ENCODE measurements around the gene MEP1B. TPM values are rescaled to one million over a fixed set of nuclear protein-coding genes. Genes with fewer than 3 reads are reported as not detected.

MEP1B gene
- total RNA-seq = 10 to 100 TPM in 2 of 4 donors, 1 to 10 TPM in 2; 2.0 to 32.4 (median 19.9) TPM

DNA sequence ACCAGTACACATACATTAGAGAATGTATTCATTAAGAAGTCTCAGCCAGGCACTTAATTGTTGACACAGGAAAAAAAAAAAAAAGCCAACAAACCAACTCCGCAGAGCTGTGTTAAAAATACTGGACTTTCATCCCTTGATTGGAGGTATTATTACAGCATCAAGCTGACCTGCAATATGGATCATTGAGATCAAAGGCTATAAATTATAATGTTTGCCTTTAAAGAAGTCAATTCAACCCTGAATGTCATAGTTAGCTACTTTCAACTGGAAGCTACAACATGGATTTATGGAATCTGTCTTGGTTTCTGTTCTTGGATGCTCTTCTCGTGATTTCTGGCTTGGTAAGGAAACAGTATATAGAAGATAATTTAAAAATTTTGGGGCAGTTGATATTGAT is at the start of gene MEP1B:
Gene MEP1B (plus strand): TSS at position 250 of the 400 bp plus-strand sequence. CDS start 32 bp downstream, at position 282.
- no peaks in the 10 kb centered on the region for H3K27me3 ChIP-seq
- no peak within 1 kb of the TSS for H3K4me3 ChIP-seq
- DNase-seq = no peak
- peak within 1 kb of the TSS in 1 of 4 donors; percentile 25 for H3K27ac ChIP-seq
- no peaks in the 10 kb centered on the region for H3K36me3 ChIP-seq
- WGBS, 2 donors (ENCODE audit: low coverage in 1 of 2) = 35 to 43% methylated on average over 2 of the region's 2 CpGs
- peaks cover 0 to 6% (median 0%) of the 10 kb centered on the region in 4 donors for H3K4me1 ChIP-seq
- in situ Hi-C loops (cut with MboI; ENCODE audit: low pct_ligation_motif_present in 1 of 4, low pct_unique_long_range_greater_than_20kb in 1 of 4, low sequenced_read_pairs in 3 of 4) = loop anchor here in 1 of 4 donors (10.0 kb wide), 1 partner anchor 55 kb away; no protein-coding TSS in a partner anchor
- TF ChIP-seq EP300 (IDR thresholded peaks at IDR 0.05; ENCODE audit: low read depth) (no peak), POLR2AphosphoS5 (IDR thresholded peaks at IDR 0.05) (no peak), POLR2A (IDR thresholded peaks at IDR 0.05) (no peak)
- TF ChIP-seq, protein P1, sequence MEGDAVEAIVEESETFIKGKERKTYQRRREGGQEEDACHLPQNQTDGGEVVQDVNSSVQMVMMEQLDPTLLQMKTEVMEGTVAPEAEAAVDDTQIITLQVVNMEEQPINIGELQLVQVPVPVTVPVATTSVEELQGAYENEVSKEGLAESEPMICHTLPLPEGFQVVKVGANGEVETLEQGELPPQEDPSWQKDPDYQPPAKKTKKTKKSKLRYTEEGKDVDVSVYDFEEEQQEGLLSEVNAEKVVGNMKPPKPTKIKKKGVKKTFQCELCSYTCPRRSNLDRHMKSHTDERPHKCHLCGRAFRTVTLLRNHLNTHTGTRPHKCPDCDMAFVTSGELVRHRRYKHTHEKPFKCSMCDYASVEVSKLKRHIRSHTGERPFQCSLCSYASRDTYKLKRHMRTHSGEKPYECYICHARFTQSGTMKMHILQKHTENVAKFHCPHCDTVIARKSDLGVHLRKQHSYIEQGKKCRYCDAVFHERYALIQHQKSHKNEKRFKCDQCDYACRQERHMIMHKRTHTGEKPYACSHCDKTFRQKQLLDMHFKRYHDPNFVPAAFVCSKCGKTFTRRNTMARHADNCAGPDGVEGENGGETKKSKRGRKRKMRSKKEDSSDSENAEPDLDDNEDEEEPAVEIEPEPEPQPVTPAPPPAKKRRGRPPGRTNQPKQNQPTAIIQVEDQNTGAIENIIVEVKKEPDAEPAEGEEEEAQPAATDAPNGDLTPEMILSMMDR (IDR thresholded peaks at IDR 0.05) = no peak
- intact Hi-C loops (cut with DNase I; ENCODE audit: low total_unique reads) = no loop called here
- H3K9me3 ChIP-seq = no peaks in the 10 kb centered on the region

DNA sequence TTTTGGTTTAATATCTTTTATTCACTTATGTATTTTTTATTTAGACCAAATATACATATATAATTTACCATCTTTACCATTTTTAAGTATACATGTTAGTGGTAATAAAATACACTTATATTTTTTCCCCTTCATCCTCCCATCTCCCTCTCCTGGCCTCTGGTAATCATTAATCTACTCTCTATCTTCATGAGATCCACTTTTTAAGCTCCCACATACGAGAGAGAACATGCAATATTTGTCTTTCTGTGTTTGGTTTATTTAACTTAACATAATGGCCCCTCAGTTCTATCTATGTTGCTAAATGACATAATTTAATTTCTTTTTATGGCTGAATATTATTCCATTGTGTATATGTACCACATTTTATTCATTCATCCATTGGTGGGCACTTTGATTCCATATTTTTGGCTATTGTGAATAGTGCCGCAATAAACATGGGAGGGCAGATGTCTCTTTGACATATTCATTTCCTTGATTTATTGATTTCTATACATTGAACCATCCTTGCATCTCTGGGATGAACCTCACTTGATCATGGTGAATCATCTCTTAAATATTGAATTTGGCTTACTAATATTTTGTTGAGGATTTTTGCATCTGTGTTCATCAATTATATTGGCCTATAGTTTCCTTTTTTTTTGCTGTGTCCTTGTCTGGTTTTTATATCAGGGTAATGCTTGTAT is 41.5 kb upstream of the MEP1B start:
- Histone ChIP-seq H3K27me3 (no peaks in the 10 kb centered on the region), H3K4me3 (no peak overlapping the region), H3K4me1 (no peaks in the 10 kb centered on the region), H3K36me3 (no peaks in the 10 kb centered on the region), H3K27ac (no peak overlapping the region), H3K9me3 (no peaks in the 10 kb centered on the region)
- intact Hi-C loops (cut with DNase I; ENCODE audit: low total_unique reads) (no loop called here), in situ Hi-C loops (cut with MboI; ENCODE audit: low pct_ligation_motif_present in 1 of 4, low pct_unique_long_range_greater_than_20kb in 1 of 4, low sequenced_read_pairs in 3 of 4) (loop anchor here in 1 of 4 donors (25.0 kb wide), 1 partner anchor 436 kb away; no protein-coding TSS in a partner anchor)
- TF ChIP-seq, protein P1 (IDR thresholded peaks at IDR 0.05) = no peak
- TF ChIP-seq POLR2A (IDR thresholded peaks at IDR 0.05) (no peak), POLR2AphosphoS5 (IDR thresholded peaks at IDR 0.05) (no peak), EP300 (IDR thresholded peaks at IDR 0.05; ENCODE audit: low read depth) (no peak)
- 47 to 51% methylated on average over 2 of the region's 2 CpGs for WGBS, 2 donors (ENCODE audit: low coverage in 1 of 2)
- DNase-seq = no peak

DNA sequence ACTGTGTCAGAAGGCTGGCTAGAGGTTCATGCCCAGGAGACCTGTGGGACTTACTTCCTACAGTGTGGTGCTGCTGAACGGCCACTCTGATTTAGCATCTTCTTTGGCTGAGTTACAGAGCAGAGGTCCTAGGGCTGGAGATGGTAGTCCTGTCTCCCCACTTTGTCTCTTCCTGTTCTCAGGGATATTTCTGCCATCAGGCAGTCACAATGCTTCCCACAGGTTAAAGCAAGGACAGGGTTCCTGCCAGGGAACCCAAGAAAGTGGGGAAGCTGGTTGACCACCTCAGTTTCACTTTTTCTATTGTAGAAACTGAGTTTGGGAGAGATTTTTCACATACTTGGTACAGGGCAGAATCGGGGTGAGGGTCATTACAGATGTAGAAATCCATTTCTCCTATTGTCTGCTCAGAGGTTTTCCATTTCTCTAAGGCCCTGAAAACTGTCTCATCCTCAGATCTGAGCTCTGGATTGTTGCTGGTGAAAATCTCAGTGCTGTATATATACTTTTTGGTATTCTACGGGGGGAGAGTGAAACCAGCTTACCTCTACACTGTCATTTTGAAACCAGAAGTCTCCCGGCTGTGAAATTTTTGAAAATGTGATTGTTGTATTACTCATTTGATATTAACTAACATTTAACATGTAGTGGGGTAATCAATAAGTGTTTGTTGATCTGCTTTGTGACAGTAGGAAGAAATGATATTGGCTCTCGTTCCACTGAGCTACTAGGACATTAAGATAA is 37.0 kb upstream of the MEP1B start:
- Histone ChIP-seq H3K4me1 (peaks cover 0 to 3% (median under 1%) of the 10 kb centered on the region in 4 donors), H3K36me3 (no peaks in the 10 kb centered on the region), H3K4me3 (no peak overlapping the region), H3K27ac (no peak overlapping the region), H3K9me3 (no peaks in the 10 kb centered on the region), H3K27me3 (no peaks in the 10 kb centered on the region)
- intact Hi-C loops (cut with DNase I; ENCODE audit: low total_unique reads) = no loop called here
- WGBS, 2 donors (ENCODE audit: low coverage in 1 of 2) = 70 to 79% methylated on average over 2 to 5 of the region's 5 CpGs
- in situ Hi-C loops (cut with MboI; ENCODE audit: low pct_ligation_motif_present in 1 of 4, low pct_unique_long_range_greater_than_20kb in 1 of 4, low sequenced_read_pairs in 3 of 4) = loop anchor here in 3 of 4 donors (10.0 to 25.0 kb wide), 3 partner anchors 309 to 402 kb away; partner anchors contain the start of gene GAREM1 (in 2 of the 3)
- DNase-seq = no peak
- TF ChIP-seq, protein P1 (IDR thresholded peaks at IDR 0.05) = no peak
- TF ChIP-seq POLR2A (IDR thresholded peaks at IDR 0.05) = no peak
- no peak for TF ChIP-seq POLR2AphosphoS5 (IDR thresholded peaks at IDR 0.05)
- no peak for TF ChIP-seq EP300 (IDR thresholded peaks at IDR 0.05; ENCODE audit: low read depth)

DNA sequence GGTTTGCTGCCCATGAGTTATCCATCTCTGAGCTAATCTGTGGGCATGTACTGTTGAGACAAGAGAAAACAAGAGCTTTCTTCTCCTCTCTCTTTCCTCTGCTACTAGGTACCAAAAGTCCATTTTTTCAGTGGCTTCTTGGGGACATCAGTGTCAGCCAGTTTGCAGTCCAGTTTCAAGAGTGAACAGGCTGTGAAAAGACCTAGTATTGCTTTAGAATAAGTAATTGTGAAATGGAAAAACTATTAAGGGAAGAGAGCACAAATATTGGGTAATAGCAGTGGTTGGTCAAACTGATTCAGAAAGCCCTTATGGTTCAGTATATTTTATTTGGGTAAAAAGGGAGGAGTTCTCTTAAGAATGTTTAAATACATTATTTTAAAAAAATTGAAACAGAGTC is 33.0 kb upstream of the MEP1B start:
- Histone ChIP-seq H3K27me3 (no peaks in the 10 kb centered on the region), H3K4me1 (peaks cover 0 to 29% (median 14%) of the 10 kb centered on the region in 4 donors), H3K9me3 (no peaks in the 10 kb centered on the region), H3K4me3 (no peak overlapping the region), H3K27ac (no peak overlapping the region), H3K36me3 (no peaks in the 10 kb centered on the region)
- in situ Hi-C loops (cut with MboI; ENCODE audit: low pct_ligation_motif_present in 1 of 4, low pct_unique_long_range_greater_than_20kb in 1 of 4, low sequenced_read_pairs in 3 of 4) (loop anchor here in 3 of 4 donors (5.0 to 25.0 kb wide), 4 partner anchors 305 to 398 kb away; partner anchors contain the start of gene GAREM1 (in 2 of the 3)), intact Hi-C loops (cut with DNase I; ENCODE audit: low total_unique reads) (loop anchor here (5.0 kb wide), 1 partner anchor 395 kb away; no protein-coding TSS in a partner anchor)
- TF ChIP-seq POLR2AphosphoS5 (IDR thresholded peaks at IDR 0.05) (no peak), EP300 (IDR thresholded peaks at IDR 0.05; ENCODE audit: low read depth) (no peak), POLR2A (IDR thresholded peaks at IDR 0.05) (no peak)
- TF ChIP-seq, protein P1 (IDR thresholded peaks at IDR 0.05) = no peak
- no peak for DNase-seq
